ENCODE results near the gene SIK3.

Gene SIK3

GRCh38 chr11:116857316-116857715, 240.9 kb downstream of the SIK3 start:
- FAIRE-seq: no peak

GRCh38 chr11:116856423-116856822, 241.8 kb downstream of the SIK3 start:
- FAIRE-seq: no peak

- no peak for FAIRE-seq
Measured at GRCh38 chr11:116855413-116855812, 242.8 kb downstream of the SIK3 start.

- FAIRE-seq: no peak
Measured at GRCh38 chr11:116853461-116854073, 244.7 kb downstream of the SIK3 start.

- FAIRE-seq: no peak
Measured at GRCh38 chr11:116852261-116853031, 245.8 kb downstream of the SIK3 start.

GRCh38 chr11:116851626-116852025, 246.6 kb downstream of the SIK3 start:
- no peak for FAIRE-seq

- no peak for FAIRE-seq
Measured at GRCh38 chr11:116849486-116849885, 248.7 kb downstream of the SIK3 start.

GRCh38 chr11:116849060-116849459, 249.2 kb downstream of the SIK3 start:
- no peak for FAIRE-seq

GRCh38 chr11:116847612-116848011, 250.6 kb downstream of the SIK3 start:
- FAIRE-seq: no peak

GRCh38 chr11:116844722-116845121, 253.5 kb downstream of the SIK3 start:
- no peak for FAIRE-seq

- FAIRE-seq: no peak
Measured at GRCh38 chr11:116843661-116844060, 254.6 kb downstream of the SIK3 start.

- no peak for FAIRE-seq
Measured at GRCh38 chr11:116842909-116843308, 255.3 kb downstream of the SIK3 start.

GRCh38 chr11:116842117-116842516, 256.1 kb downstream of the SIK3 start:
- no peak for FAIRE-seq

GRCh38 chr11:116840746-116841296, 257.4 kb downstream of the SIK3 start:
- FAIRE-seq: no peak

GRCh38 chr11:116840224-116840745, 257.9 kb downstream of the SIK3 start:
- FAIRE-seq: no peak

- FAIRE-seq: no peak
Measured at GRCh38 chr11:116838321-116839084, 259.7 kb downstream of the SIK3 start.

- FAIRE-seq: no peak
Measured at GRCh38 chr11:116837231-116838091, 260.8 kb downstream of the SIK3 start, which contains the start of gene APOA1. TSS of gene APOA1 (minus strand) at chr11:116837622. CDS start at chr11:116837387, 235 bp downstream.

- no peak for FAIRE-seq
Measured at GRCh38 chr11:116836632-116836991, 261.6 kb downstream of the SIK3 start.

- no peak for FAIRE-seq
Measured at GRCh38 chr11:116835791-116836631, 262.2 kb downstream of the SIK3 start.

GRCh38 chr11:116835042-116835772, 263.0 kb downstream of the SIK3 start:
- no peak for FAIRE-seq
